ENCODE results near the gene ELOVL5.
A peak's percentile ranks its signal among the peaks of the same experiment; 100 is the strongest.

Gene ELOVL5

DNA sequence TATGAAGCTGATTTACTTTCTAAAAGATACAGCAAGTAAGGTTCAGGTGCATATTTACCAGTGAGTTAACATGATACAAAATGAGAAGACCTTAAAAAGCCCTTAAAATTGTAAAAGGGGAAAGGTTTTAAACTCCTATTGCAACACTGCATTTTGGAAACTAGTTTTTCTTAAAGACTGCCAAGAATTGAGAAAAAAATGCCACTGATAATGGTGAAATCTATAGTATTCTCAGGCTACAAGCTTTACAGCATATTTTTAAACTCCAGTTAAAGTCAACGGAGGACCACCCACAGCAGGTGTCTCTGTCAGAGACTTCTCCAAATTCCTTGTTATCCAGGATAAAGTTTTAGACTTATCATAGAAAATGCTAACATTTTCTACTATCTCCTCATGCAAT lies 53.6 kb downstream of the ELOVL5 start:
- peaks cover 20% of the 10 kb centered on the region for H3K4me1 ChIP-seq (ENCODE audit: insufficient read depth, low read length, severe bottlenecking)

DNA sequence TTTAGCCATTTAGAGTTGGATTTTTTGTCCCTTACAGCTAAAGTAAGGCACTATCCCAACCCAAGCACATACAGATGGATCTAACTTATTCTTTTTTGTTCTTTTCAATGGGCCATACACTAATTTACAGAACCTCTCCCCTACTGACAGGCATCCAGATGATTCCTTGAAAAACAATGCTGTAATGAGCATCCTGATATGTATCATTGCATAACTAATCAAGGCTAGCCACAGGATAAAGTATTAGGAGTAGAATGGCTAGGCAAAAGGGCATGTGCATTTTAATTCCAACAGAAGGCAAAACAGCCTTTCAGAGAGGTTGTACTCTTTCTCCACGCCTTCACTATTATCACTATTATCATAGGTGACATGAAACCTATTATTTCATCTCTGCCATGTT lies 54.1 kb downstream of the ELOVL5 start:
- peaks cover 40% of the 10 kb centered on the region for H3K79me2 ChIP-seq (ENCODE audit: insufficient read depth, low read length)

More for the DNA sequence above, 53.6 kb downstream of the ELOVL5 start:
- peaks cover 46% of the 10 kb centered on the region for H3K79me2 ChIP-seq (ENCODE audit: insufficient read depth, low read length)
- peaks cover 41% of the 10 kb centered on the region for H3K36me3 ChIP-seq (ENCODE audit: insufficient read depth, low read length)
- H3K27ac ChIP-seq (ENCODE audit: low read depth, low read length, poor library complexity, severe bottlenecking), result no peak overlapping the region
- H3K4me2 ChIP-seq (ENCODE audit: low read length), result no peak overlapping the region
- H4K20me1 ChIP-seq (ENCODE audit: insufficient read depth, low read length), result no peaks in the 10 kb centered on the region
- no peak for TF ChIP-seq EZH2 (IDR thresholded peaks at IDR 0.05; ENCODE audit: borderline replicate concordance, low read length)
- TF ChIP-seq, protein P1, sequence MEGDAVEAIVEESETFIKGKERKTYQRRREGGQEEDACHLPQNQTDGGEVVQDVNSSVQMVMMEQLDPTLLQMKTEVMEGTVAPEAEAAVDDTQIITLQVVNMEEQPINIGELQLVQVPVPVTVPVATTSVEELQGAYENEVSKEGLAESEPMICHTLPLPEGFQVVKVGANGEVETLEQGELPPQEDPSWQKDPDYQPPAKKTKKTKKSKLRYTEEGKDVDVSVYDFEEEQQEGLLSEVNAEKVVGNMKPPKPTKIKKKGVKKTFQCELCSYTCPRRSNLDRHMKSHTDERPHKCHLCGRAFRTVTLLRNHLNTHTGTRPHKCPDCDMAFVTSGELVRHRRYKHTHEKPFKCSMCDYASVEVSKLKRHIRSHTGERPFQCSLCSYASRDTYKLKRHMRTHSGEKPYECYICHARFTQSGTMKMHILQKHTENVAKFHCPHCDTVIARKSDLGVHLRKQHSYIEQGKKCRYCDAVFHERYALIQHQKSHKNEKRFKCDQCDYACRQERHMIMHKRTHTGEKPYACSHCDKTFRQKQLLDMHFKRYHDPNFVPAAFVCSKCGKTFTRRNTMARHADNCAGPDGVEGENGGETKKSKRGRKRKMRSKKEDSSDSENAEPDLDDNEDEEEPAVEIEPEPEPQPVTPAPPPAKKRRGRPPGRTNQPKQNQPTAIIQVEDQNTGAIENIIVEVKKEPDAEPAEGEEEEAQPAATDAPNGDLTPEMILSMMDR (IDR thresholded peaks at IDR 0.05; ENCODE audit: low read length), result no peak
- H3K9me3 ChIP-seq (ENCODE audit: low read length), result no peaks in the 10 kb centered on the region
- no peaks in the 10 kb centered on the region for H3K27me3 ChIP-seq (ENCODE audit: insufficient read depth, low read length)
- no peak overlapping the region for H3K4me3 ChIP-seq (ENCODE audit: low read depth, low read length, poor library complexity, severe bottlenecking)
- H2AFZ ChIP-seq (ENCODE audit: low read length), result no peak overlapping the region
- H3K9ac ChIP-seq (ENCODE audit: low read length), result no peak overlapping the region
- H3F3A ChIP-seq (ENCODE audit: insufficient read depth, low read length), result no peaks in the 10 kb centered on the region
- no peaks in the 10 kb centered on the region for H3K9me2 ChIP-seq (ENCODE audit: low read depth, low read length)

DNA sequence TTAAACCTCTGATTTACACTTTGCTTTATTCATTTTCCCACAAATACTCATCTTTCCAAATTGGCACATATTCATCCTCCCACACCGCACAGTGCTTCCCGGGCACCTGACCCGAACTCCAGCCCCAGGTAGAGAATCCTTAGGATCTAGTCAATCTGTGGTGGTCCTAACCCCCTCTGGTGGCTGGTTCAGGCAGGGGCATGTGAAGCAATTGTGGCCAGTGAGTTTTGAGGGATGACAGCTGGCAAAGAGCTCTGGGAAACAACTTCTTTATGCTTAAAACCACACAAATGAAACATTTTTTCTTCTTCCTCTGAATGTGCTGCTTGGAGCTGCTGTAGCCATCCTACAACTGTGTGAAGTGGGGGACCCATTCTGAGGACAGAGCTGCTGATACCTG lies 54.7 kb downstream of the ELOVL5 start:
- H3K4me3 ChIP-seq (ENCODE audit: low read depth, low read length, poor library complexity, severe bottlenecking), result no peak overlapping the region
- no peak for TF ChIP-seq EZH2 (IDR thresholded peaks at IDR 0.05; ENCODE audit: borderline replicate concordance, low read length)
- TF ChIP-seq, protein P1 (IDR thresholded peaks at IDR 0.05; ENCODE audit: low read length), result peak; percentile 78
- H3K4me1 ChIP-seq (ENCODE audit: insufficient read depth, low read length, severe bottlenecking), result peaks cover 9% of the 10 kb centered on the region
- H3K4me2 ChIP-seq (ENCODE audit: low read length), result no peak overlapping the region
- H3K27ac ChIP-seq (ENCODE audit: low read depth, low read length, poor library complexity, severe bottlenecking), result no peak overlapping the region
- no peaks in the 10 kb centered on the region for H3F3A ChIP-seq (ENCODE audit: insufficient read depth, low read length)
- no peaks in the 10 kb centered on the region for H4K20me1 ChIP-seq (ENCODE audit: insufficient read depth, low read length)
- no peaks in the 10 kb centered on the region for H3K27me3 ChIP-seq (ENCODE audit: insufficient read depth, low read length)
- H3K9me3 ChIP-seq (ENCODE audit: low read length), result no peaks in the 10 kb centered on the region
- H3K9ac ChIP-seq (ENCODE audit: low read length), result no peak overlapping the region
- peaks cover 52% of the 10 kb centered on the region for H3K36me3 ChIP-seq (ENCODE audit: insufficient read depth, low read length)
- peaks cover 35% of the 10 kb centered on the region for H3K79me2 ChIP-seq (ENCODE audit: insufficient read depth, low read length)
- no peak overlapping the region for H2AFZ ChIP-seq (ENCODE audit: low read length)
- H3K9me2 ChIP-seq (ENCODE audit: low read depth, low read length), result no peaks in the 10 kb centered on the region

More for the DNA sequence above, 54.1 kb downstream of the ELOVL5 start:
- H4K20me1 ChIP-seq (ENCODE audit: insufficient read depth, low read length), result no peaks in the 10 kb centered on the region
- H3K9me3 ChIP-seq (ENCODE audit: low read length), result no peaks in the 10 kb centered on the region
- no peaks in the 10 kb centered on the region for H3K9me2 ChIP-seq (ENCODE audit: low read depth, low read length)
- peaks cover 47% of the 10 kb centered on the region for H3K36me3 ChIP-seq (ENCODE audit: insufficient read depth, low read length)
- no peaks in the 10 kb centered on the region for H3K27me3 ChIP-seq (ENCODE audit: insufficient read depth, low read length)
- H3K4me3 ChIP-seq (ENCODE audit: low read depth, low read length, poor library complexity, severe bottlenecking), result no peak overlapping the region
- no peak overlapping the region for H3K9ac ChIP-seq (ENCODE audit: low read length)
- H3F3A ChIP-seq (ENCODE audit: insufficient read depth, low read length), result no peaks in the 10 kb centered on the region
- TF ChIP-seq EZH2 (IDR thresholded peaks at IDR 0.05; ENCODE audit: borderline replicate concordance, low read length), result no peak
- TF ChIP-seq, protein P1 (IDR thresholded peaks at IDR 0.05; ENCODE audit: low read length), result no peak
- H2AFZ ChIP-seq (ENCODE audit: low read length), result no peak overlapping the region
- H3K27ac ChIP-seq (ENCODE audit: low read depth, low read length, poor library complexity, severe bottlenecking), result no peak overlapping the region
- peaks cover 15% of the 10 kb centered on the region for H3K4me1 ChIP-seq (ENCODE audit: insufficient read depth, low read length, severe bottlenecking)
- H3K4me2 ChIP-seq (ENCODE audit: low read length), result no peak overlapping the region

Measured in OCI-LY1 (cell line).